Neural progenitor cell (in vitro differentiated cells): ENCODE measurements around the gene ADCY2. TPM values are rescaled to one million over a fixed set of nuclear protein-coding genes. Genes with fewer than 3 reads are reported as not detected.

Experiments
- DNase-seq: peaks from one replicate; pipeline ENCODE4 v3.0.0-alpha.2; 2016; ENCODE audit warnings: low spot score
- H2AFZ ChIP-seq: fragments of 200-600 bp; sonication (generic); replicated peaks from 2 replicates; pipeline ENCODE4 v1.6.1; 2016; ENCODE audit warnings: antibody characterized with exemption
- H3F3A ChIP-seq: fragments of 200-600 bp; sonication (generic); 2 replicates; pipeline ENCODE4 v1.6.1; 2016; ENCODE audit warnings: antibody characterized with exemption, low read depth
- H3K27ac ChIP-seq: fragments of 200-600 bp; sonication (generic); 2 replicates; pipeline ENCODE4 v1.5.1; 2016; ENCODE audit warnings: mild to moderate bottlenecking
- H3K27me3 ChIP-seq: fragments of 200-600 bp; sonication (generic); 2 replicates; pipeline ENCODE4 v1.6.1; 2016; ENCODE audit warnings: mild to moderate bottlenecking, moderate library complexity
- H3K36me3 ChIP-seq: fragments of 200-600 bp; sonication (generic); 2 replicates; pipeline ENCODE4 v1.5.1; 2016
- H3K4me1 ChIP-seq: fragments of 200-600 bp; sonication (generic); 2 replicates; pipeline ENCODE4 v1.6.1; 2016; ENCODE audit warnings: mixed run types
- H3K4me2 ChIP-seq: fragments of 200-600 bp; sonication (generic); 2 replicates; pipeline ENCODE4 v1.6.1; 2016
- H3K4me3 ChIP-seq: fragments of 200-600 bp; sonication (generic); 2 replicates; pipeline ENCODE4 v1.5.1; 2016
- H3K79me2 ChIP-seq: fragments of 200-600 bp; sonication (generic); 2 replicates; pipeline ENCODE4 v1.6.1; 2016; ENCODE audit warnings: low read depth
- H3K9ac ChIP-seq: fragments of 200-600 bp; sonication (generic); 2 replicates; pipeline ENCODE4 v1.6.1; 2016
- H3K9me3 ChIP-seq: fragments of 200-600 bp; sonication (generic); 2 replicates; pipeline ENCODE4 v1.5.1; 2016; ENCODE audit warnings: low read depth
- H4K20me1 ChIP-seq: fragments of 200-600 bp; sonication (generic); 2 replicates; pipeline ENCODE4 v1.6.1; 2016; ENCODE audit warnings: low read depth
- H3K27ac Mint-ChIP-seq: 3 replicates; pipeline ENCODE4 v1.8.0; 2021; ENCODE audit warnings: mixed read lengths
- H3K27me3 Mint-ChIP-seq: 2 replicates; pipeline ENCODE4 v1.8.0; 2022; ENCODE audit warnings: low read depth, mild to moderate bottlenecking, inconsistent platforms, moderate library complexity, mixed read lengths; ENCODE audit not compliant: insufficient read depth
- H3K36me3 Mint-ChIP-seq: 3 replicates; pipeline ENCODE4 v1.8.0; 2021; ENCODE audit warnings: mixed read lengths
- H3K4me1 Mint-ChIP-seq: 3 replicates; pipeline ENCODE4 v1.8.0; 2021; ENCODE audit warnings: mixed read lengths
- H3K4me3 Mint-ChIP-seq: 3 replicates; pipeline ENCODE4 v1.8.0; 2021; ENCODE audit warnings: mild to moderate bottlenecking, moderate library complexity, mixed read lengths
- H3K9me3 Mint-ChIP-seq: 3 replicates; pipeline ENCODE4 v1.8.0; 2020; ENCODE audit warnings: mixed read lengths
- CTCF ChIP-seq: fragments of 200-600 bp; sonication (generic); IDR thresholded peaks from 2 replicates; pipeline ENCODE4 v1.5.1; 2017; ENCODE audit warnings: antibody characterized with exemption, mild to moderate bottlenecking
- EZH2 ChIP-seq: fragments of 200-600 bp; sonication (generic); IDR thresholded peaks from 2 replicates; pipeline ENCODE4 v1.6.1; 2017; ENCODE audit warnings: antibody characterized with exemption, mild to moderate bottlenecking, moderate library complexity
- EZH2phosphoT487 ChIP-seq: fragments of 200-600 bp; sonication (generic); IDR thresholded peaks from 2 replicates; pipeline ENCODE4 v1.6.1; 2017; ENCODE audit warnings: antibody characterized with exemption
- total RNA-seq: library from RNA; depleted of rRNA; stranded (reverse); fragments of >200 nt; gene quantifications from 2 replicates; pipeline ENCODE4 v1.2.3, GENCODE V29; 2015; ENCODE audit warnings: low replicate concordance

Gene ADCY2
- total RNA-seq, 1 donor from 2014 or later = 1.2 TPM

- H3K27me3 ChIP-seq = no peaks in the 10 kb centered on the region
- Mint-ChIP-seq H3K36me3 (no peaks in the 10 kb centered on the region), H3K9me3 (peaks cover 3% of the 10 kb centered on the region), H3K4me3 (no peak overlapping the region), H3K27me3 (peaks cover 5% of the 10 kb centered on the region), H3K4me1 (no peaks in the 10 kb centered on the region), H3K27ac (no peak overlapping the region)
- TF ChIP-seq CTCF (no peak), EZH2phosphoT487 (no peak), EZH2 (no peak)
- no peak for DNase-seq
- H3K27ac ChIP-seq = no peak overlapping the region
- no peaks in the 10 kb centered on the region for H3K36me3 ChIP-seq
- H3K4me3 ChIP-seq = no peak overlapping the region
- H3K4me1 ChIP-seq = no peaks in the 10 kb centered on the region
- no peak overlapping the region for H2AFZ ChIP-seq
- H3K9me3 ChIP-seq = no peaks in the 10 kb centered on the region
- H3K9ac ChIP-seq = no peak overlapping the region
- no peaks in the 10 kb centered on the region for H3F3A ChIP-seq
- no peaks in the 10 kb centered on the region for H4K20me1 ChIP-seq
- H3K4me2 ChIP-seq = no peak overlapping the region
- H3K79me2 ChIP-seq = no peaks in the 10 kb centered on the region
Observed at GRCh38 chr5:7801891-7802614, 406.1 kb downstream of the ADCY2 start.

- Histone ChIP-seq H3K27ac (no peak overlapping the region), H3K4me3 (no peak overlapping the region), H3K4me2 (no peak overlapping the region), H3K9ac (no peak overlapping the region), H2AFZ (no peak overlapping the region), H4K20me1 (no peaks in the 10 kb centered on the region), H3K79me2 (no peaks in the 10 kb centered on the region), H3F3A (no peaks in the 10 kb centered on the region), H3K36me3 (no peaks in the 10 kb centered on the region), H3K9me3 (no peaks in the 10 kb centered on the region), H3K27me3 (no peaks in the 10 kb centered on the region), H3K4me1 (no peaks in the 10 kb centered on the region)
- H3K9me3 Mint-ChIP-seq = peaks cover 3% of the 10 kb centered on the region
- H3K27ac Mint-ChIP-seq = no peak overlapping the region
- no peaks in the 10 kb centered on the region for H3K36me3 Mint-ChIP-seq
- no peak for DNase-seq
- no peaks in the 10 kb centered on the region for H3K4me1 Mint-ChIP-seq
- H3K4me3 Mint-ChIP-seq = no peak overlapping the region
- TF ChIP-seq EZH2 (no peak), CTCF (no peak), EZH2phosphoT487 (no peak)
- peaks cover 3% of the 10 kb centered on the region for H3K27me3 Mint-ChIP-seq
Observed at GRCh38 chr5:7802855-7803254, 406.9 kb downstream of the ADCY2 start.

- Histone ChIP-seq H3K4me1 (no peaks in the 10 kb centered on the region), H3K27me3 (no peaks in the 10 kb centered on the region), H3F3A (no peaks in the 10 kb centered on the region), H4K20me1 (no peaks in the 10 kb centered on the region), H3K36me3 (no peaks in the 10 kb centered on the region), H3K4me2 (no peak overlapping the region), H3K79me2 (no peaks in the 10 kb centered on the region), H3K4me3 (no peak overlapping the region), H3K9ac (no peak overlapping the region), H2AFZ (no peak overlapping the region), H3K9me3 (no peaks in the 10 kb centered on the region), H3K27ac (no peak overlapping the region)
- no peak for DNase-seq
- Mint-ChIP-seq H3K4me3 (no peak overlapping the region), H3K27ac (no peak overlapping the region), H3K4me1 (no peaks in the 10 kb centered on the region), H3K36me3 (no peaks in the 10 kb centered on the region), H3K9me3 (peaks cover 3% of the 10 kb centered on the region), H3K27me3 (peaks cover 2% of the 10 kb centered on the region)
- no peak for TF ChIP-seq CTCF
- no peak for TF ChIP-seq EZH2
- no peak for TF ChIP-seq EZH2phosphoT487
Observed at GRCh38 chr5:7803937-7804336, 408.0 kb downstream of the ADCY2 start.
